GM19238 (cell line): ENCODE results near the gene TEKT5.

Experiments
- DNase-seq: peaks from one replicate; pipeline ENCODE4 v3.0.0; 2011; ENCODE audit warnings: low spot score; ENCODE audit not compliant: insufficient read length

TEKT5 gene

GRCh38 chr16:10579965-10580882 is 114.5 kb downstream of the TEKT5 start, which contains the start of gene EMP2:
TSS of gene EMP2 (minus strand) at chr16:10580598. CDS start at chr16:10547617, 32,981 bp downstream.
- DNase-seq = no peak

- no peak for DNase-seq
Measured at GRCh38 chr16:10579575-10579964, 115.2 kb downstream of the TEKT5 start.

- no peak for DNase-seq
Measured at GRCh38 chr16:10578474-10579316, 116.0 kb downstream of the TEKT5 start.
